ENCODE measurements around the gene MAP7D2.

Gene MAP7D2

GRCh38 chrX:20112022-20112774 lies 4.5 kb downstream of the MAP7D2 start:
- no peak for DNase-seq (ENCODE audit: low read depth)

- no peak for DNase-seq (ENCODE audit: low read depth)
Observed at GRCh38 chrX:20111271-20111670, 5.4 kb downstream of the MAP7D2 start.

- no peak for DNase-seq (ENCODE audit: low read depth)
Observed at GRCh38 chrX:20101934-20102581, 14.6 kb downstream of the MAP7D2 start.

- DNase-seq (ENCODE audit: low read depth) = no peak
Observed at GRCh38 chrX:20091499-20091898, 25.2 kb downstream of the MAP7D2 start.

- no peak for DNase-seq (ENCODE audit: low read depth)
Observed at GRCh38 chrX:20089845-20090244, 26.9 kb downstream of the MAP7D2 start.

GRCh38 chrX:20080277-20080676 lies 36.4 kb downstream of the MAP7D2 start:
- DNase-seq (ENCODE audit: low read depth) = no peak

GRCh38 chrX:20071511-20072079 lies 45.1 kb downstream of the MAP7D2 start:
- no peak for DNase-seq (ENCODE audit: low read depth)

GRCh38 chrX:20067709-20068561 lies 48.8 kb downstream of the MAP7D2 start:
- DNase-seq (ENCODE audit: low read depth) = peak; percentile 69

- DNase-seq (ENCODE audit: low read depth) = no peak
Observed at GRCh38 chrX:20066968-20067708, 49.6 kb downstream of the MAP7D2 start.

GRCh38 chrX:20063716-20064351 lies 52.9 kb downstream of the MAP7D2 start:
- no peak for DNase-seq (ENCODE audit: low read depth)

GRCh38 chrX:20063153-20063552 lies 53.6 kb downstream of the MAP7D2 start:
- DNase-seq (ENCODE audit: low read depth) = no peak

- DNase-seq (ENCODE audit: low read depth) = no peak
Observed at GRCh38 chrX:20061855-20062254, 54.9 kb downstream of the MAP7D2 start.

- DNase-seq (ENCODE audit: low read depth) = no peak
Observed at GRCh38 chrX:20060961-20061748, 55.6 kb downstream of the MAP7D2 start.

- no peak for DNase-seq (ENCODE audit: low read depth)
Observed at GRCh38 chrX:20059467-20060128, 57.1 kb downstream of the MAP7D2 start.

GRCh38 chrX:20057479-20057878 lies 59.2 kb downstream of the MAP7D2 start:
- no peak for DNase-seq (ENCODE audit: low read depth)

- no peak for DNase-seq (ENCODE audit: low read depth)
Observed at GRCh38 chrX:20056704-20057103, 60.0 kb downstream of the MAP7D2 start.

- DNase-seq (ENCODE audit: low read depth) = no peak
Observed at GRCh38 chrX:20053537-20053936, 63.2 kb downstream of the MAP7D2 start.

GRCh38 chrX:20046864-20047263 lies 69.8 kb downstream of the MAP7D2 start:
- no peak for DNase-seq (ENCODE audit: low read depth)

- no peak for DNase-seq (ENCODE audit: low read depth)
Observed at GRCh38 chrX:20046223-20046622, 70.5 kb downstream of the MAP7D2 start.

GRCh38 chrX:20042221-20042620 lies 74.5 kb downstream of the MAP7D2 start:
- no peak for DNase-seq (ENCODE audit: low read depth)

Measured in HS-5 (cell line).